ENCODE measurements around the gene SVOP.

DNA sequence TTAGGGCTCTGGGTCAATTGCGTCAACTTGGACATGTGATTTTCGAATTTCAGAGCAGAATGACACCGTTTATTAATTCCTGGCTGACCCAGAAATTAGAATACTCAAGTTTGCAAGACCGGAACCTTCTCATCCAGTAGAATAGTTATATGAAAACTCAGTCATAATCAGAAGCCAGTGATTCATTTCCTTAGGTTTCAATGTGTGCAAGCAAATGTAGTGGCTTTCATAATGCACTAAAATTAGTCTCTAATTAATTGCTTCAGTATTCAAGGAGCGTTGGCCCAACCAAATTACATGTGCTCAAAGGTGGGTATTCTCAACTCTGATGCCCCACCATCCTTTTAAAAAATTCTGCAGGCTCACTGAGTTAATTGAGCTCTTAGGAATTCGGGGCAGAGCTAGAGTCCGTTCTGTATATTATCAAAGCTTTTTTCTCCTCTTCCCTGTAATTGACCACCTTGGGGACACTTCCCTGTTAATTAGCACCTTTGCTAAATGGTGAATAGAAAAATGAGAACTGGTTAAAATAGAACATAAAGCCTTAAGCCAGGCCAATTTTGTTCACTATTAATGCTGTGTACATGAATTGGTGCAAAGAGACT lies 85.6 kb downstream of the SVOP start:
- TF ChIP-seq, protein P1, sequence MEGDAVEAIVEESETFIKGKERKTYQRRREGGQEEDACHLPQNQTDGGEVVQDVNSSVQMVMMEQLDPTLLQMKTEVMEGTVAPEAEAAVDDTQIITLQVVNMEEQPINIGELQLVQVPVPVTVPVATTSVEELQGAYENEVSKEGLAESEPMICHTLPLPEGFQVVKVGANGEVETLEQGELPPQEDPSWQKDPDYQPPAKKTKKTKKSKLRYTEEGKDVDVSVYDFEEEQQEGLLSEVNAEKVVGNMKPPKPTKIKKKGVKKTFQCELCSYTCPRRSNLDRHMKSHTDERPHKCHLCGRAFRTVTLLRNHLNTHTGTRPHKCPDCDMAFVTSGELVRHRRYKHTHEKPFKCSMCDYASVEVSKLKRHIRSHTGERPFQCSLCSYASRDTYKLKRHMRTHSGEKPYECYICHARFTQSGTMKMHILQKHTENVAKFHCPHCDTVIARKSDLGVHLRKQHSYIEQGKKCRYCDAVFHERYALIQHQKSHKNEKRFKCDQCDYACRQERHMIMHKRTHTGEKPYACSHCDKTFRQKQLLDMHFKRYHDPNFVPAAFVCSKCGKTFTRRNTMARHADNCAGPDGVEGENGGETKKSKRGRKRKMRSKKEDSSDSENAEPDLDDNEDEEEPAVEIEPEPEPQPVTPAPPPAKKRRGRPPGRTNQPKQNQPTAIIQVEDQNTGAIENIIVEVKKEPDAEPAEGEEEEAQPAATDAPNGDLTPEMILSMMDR (IDR thresholded peaks at IDR 0.05) = no peak
- no peak for TF ChIP-seq POLR2A (IDR thresholded peaks at IDR 0.05)
